Endodermal cell (in vitro differentiated cells): ENCODE measurements around the gene TBRG4. TPM values are rescaled to one million over a fixed set of nuclear protein-coding genes. Genes with fewer than 3 reads are reported as not detected.

ENCODE experiments used
- DNase-seq: peaks from one replicate; pipeline ENCODE4 v3.0.0-alpha.2; 2017
- H3K27ac ChIP-seq: 2 replicates; pipeline ENCODE4 v1.5.1; 2013; ENCODE audit warnings: mild to moderate bottlenecking, low read depth, low read length, moderate library complexity
- H3K27me3 ChIP-seq: 2 replicates; pipeline ENCODE4 v1.6.1; 2013; ENCODE audit warnings: mild to moderate bottlenecking, low read length, moderate library complexity; ENCODE audit not compliant: insufficient read depth, control insufficient read depth, poor library complexity, severe bottlenecking
- H3K36me3 ChIP-seq: 2 replicates; pipeline ENCODE4 v1.7.0; 2013; ENCODE audit warnings: mild to moderate bottlenecking, low read length, moderate library complexity; ENCODE audit not compliant: control insufficient read depth, insufficient read depth
- H3K4me1 ChIP-seq: one replicate; pipeline ENCODE4 v1.7.0; 2013; ENCODE audit warnings: low read length; ENCODE audit not compliant: control insufficient read depth, insufficient read depth
- H3K4me3 ChIP-seq: 2 replicates; pipeline ENCODE4 v1.5.1; 2013; ENCODE audit warnings: mild to moderate bottlenecking, low read length, moderate library complexity
- H3K9ac ChIP-seq: 2 replicates; pipeline ENCODE4 v1.6.1; 2013; ENCODE audit warnings: mild to moderate bottlenecking, low read length, moderate library complexity; ENCODE audit not compliant: poor library complexity, severe bottlenecking; ENCODE audit errors: extremely low read depth
- H3K9me3 ChIP-seq: 2 replicates; pipeline ENCODE4 v1.6.1; 2013; ENCODE audit warnings: mild to moderate bottlenecking, low read length, moderate library complexity; ENCODE audit not compliant: control insufficient read depth
- H3K27ac Mint-ChIP-seq: 2 replicates; pipeline ENCODE4 v1.8.0; 2020; ENCODE audit warnings: mixed read lengths
- H3K27me3 Mint-ChIP-seq: 2 replicates; pipeline ENCODE4 v1.8.0; 2021; ENCODE audit warnings: mild to moderate bottlenecking, mixed read lengths; ENCODE audit not compliant: insufficient read depth
- H3K36me3 Mint-ChIP-seq: 2 replicates; pipeline ENCODE4 v1.8.0; 2020; ENCODE audit warnings: low read depth, mixed read lengths
- H3K4me1 Mint-ChIP-seq: 2 replicates; pipeline ENCODE4 v1.8.0; 2020; ENCODE audit warnings: mixed read lengths
- H3K4me3 Mint-ChIP-seq: 2 replicates; pipeline ENCODE4 v1.8.0; 2020; ENCODE audit warnings: mild to moderate bottlenecking, moderate library complexity, mixed read lengths
- H3K9me3 Mint-ChIP-seq: 2 replicates; pipeline ENCODE4 v1.8.0; 2020; ENCODE audit warnings: mild to moderate bottlenecking, mixed read lengths
- WGBS, 2 experiments: methylation state at CpG; one replicate each; pipeline versions ENCODE4 v1.1.5 to v1.1.7; 2013; ENCODE audit warnings: missing lambda C conversion rate in 2 of 2, mixed read lengths in 1 of 2; ENCODE audit not compliant: insufficient coverage in 1 of 2, insufficient read length in 1 of 2; 5-methylcytosine and 5-hydroxymethylcytosine counted together
- total RNA-seq, 2 donors: library from RNA; stranded (reverse); fragmentation: NEBNext Ultra II Directional in 1 of 2; extraction: Animal tissue kit (Norgen Biotek cat#: 25700) in 1 of 2; gene quantifications; 2 replicates in 1 of 2; 3 replicates in 1 of 2; pipeline ENCODE4 v1.2.1, GENCODE V29; 2021
- TF ChIP-seq, protein P1 (sequence below): fragments of 200-600 bp; sonication (generic); conservative IDR thresholded peaks from 2 replicates; pipeline ENCODE4 v1.5.0; 2021; ENCODE audit warnings: antibody characterized with exemption, mild to moderate bottlenecking

TBRG4 gene
- total RNA-seq, 2 donors from 2014 or later: 66.7 to 95.9 TPM

DNA sequence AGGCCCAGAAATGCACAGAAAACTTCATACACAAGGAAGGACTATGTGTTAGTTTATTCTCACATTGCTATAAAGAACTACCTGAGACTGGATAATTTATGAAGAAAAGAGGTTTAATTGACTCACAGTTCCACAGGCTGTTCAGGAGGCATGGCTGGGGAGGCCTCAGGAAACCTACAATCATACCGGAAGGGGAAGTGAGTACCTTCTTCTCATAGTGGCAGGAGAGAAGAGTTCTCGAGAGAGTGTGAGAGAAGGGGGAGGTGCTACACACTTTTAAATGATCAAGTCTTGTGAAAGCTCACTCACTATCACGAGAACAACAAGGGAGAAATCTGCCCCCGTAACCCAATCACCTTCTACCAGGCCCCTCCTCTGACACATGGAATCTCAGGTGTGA lies 29.3 kb upstream of the TBRG4 start:
- Mint-ChIP-seq H3K36me3 (no peaks in the 10 kb centered on the region), H3K4me1 (no peaks in the 10 kb centered on the region), H3K9me3 (no peaks in the 10 kb centered on the region), H3K27ac (no peak overlapping the region), H3K4me3 (no peak overlapping the region), H3K27me3 (no peaks in the 10 kb centered on the region)
- Histone ChIP-seq H3K4me3 (no peak overlapping the region), H3K4me1 (no peaks in the 10 kb centered on the region), H3K27ac (no peak overlapping the region), H3K27me3 (no peaks in the 10 kb centered on the region), H3K36me3 (no peaks in the 10 kb centered on the region), H3K9me3 (no peaks in the 10 kb centered on the region), H3K9ac (no peak overlapping the region)
- 80 to 93% methylated on average over 1 to 4 of the region's 4 CpGs for WGBS, 2 experiments
- TF ChIP-seq, protein P1, sequence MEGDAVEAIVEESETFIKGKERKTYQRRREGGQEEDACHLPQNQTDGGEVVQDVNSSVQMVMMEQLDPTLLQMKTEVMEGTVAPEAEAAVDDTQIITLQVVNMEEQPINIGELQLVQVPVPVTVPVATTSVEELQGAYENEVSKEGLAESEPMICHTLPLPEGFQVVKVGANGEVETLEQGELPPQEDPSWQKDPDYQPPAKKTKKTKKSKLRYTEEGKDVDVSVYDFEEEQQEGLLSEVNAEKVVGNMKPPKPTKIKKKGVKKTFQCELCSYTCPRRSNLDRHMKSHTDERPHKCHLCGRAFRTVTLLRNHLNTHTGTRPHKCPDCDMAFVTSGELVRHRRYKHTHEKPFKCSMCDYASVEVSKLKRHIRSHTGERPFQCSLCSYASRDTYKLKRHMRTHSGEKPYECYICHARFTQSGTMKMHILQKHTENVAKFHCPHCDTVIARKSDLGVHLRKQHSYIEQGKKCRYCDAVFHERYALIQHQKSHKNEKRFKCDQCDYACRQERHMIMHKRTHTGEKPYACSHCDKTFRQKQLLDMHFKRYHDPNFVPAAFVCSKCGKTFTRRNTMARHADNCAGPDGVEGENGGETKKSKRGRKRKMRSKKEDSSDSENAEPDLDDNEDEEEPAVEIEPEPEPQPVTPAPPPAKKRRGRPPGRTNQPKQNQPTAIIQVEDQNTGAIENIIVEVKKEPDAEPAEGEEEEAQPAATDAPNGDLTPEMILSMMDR: no peak
- DNase-seq: no peak

DNA sequence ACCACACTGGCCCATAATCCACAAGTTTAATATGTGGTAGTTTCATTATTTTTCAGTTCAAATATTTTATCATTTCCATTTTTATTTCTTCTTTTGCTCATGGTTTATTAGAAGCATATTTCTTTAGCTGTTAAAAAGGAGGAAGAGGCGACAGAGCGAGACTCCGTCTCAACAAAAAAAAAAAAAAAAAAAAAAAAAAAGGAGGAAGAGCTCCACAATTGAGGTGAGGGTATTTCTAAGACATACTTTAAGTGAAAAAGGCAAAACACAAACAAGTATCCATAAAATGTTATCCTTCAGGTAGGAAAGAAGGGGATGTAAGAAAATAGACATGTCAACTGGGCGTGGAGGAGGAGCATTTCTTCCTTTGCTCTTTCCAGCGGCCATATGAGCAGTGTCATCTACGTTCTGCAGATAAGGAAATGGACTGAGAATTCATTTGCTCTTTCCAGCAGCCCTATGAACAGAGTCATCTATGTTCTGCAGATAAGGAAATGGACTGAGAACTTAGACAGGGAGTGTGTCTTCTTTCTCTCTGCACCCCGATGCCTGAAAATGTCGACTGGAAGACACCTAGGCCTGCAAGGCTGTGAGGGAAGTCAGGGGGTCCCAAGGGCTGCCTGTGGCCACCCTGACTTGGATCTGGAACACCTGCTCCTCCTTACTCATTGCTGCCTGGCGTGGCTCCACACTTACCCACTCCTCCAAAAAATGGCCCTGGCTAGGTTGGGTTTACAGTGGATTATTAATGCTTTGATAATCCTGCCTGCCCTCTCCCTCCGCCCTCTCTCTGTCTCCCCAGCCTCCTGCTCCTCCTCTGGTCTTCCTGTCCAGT lies 27.2 kb upstream of the TBRG4 start:
- Mint-ChIP-seq H3K27me3 (no peaks in the 10 kb centered on the region), H3K4me3 (no peak overlapping the region), H3K27ac (no peak overlapping the region), H3K9me3 (no peaks in the 10 kb centered on the region), H3K36me3 (no peaks in the 10 kb centered on the region), H3K4me1 (no peaks in the 10 kb centered on the region)
- Histone ChIP-seq H3K27ac (no peak overlapping the region), H3K9ac (no peak overlapping the region), H3K36me3 (no peaks in the 10 kb centered on the region), H3K4me3 (no peak overlapping the region), H3K27me3 (no peaks in the 10 kb centered on the region), H3K9me3 (no peaks in the 10 kb centered on the region), H3K4me1 (no peaks in the 10 kb centered on the region)
- DNase-seq: no peak
- WGBS, 2 experiments: 85 to 88% methylated on average over 5 to 10 of the region's 10 CpGs
- TF ChIP-seq, protein P1: no peak

DNA sequence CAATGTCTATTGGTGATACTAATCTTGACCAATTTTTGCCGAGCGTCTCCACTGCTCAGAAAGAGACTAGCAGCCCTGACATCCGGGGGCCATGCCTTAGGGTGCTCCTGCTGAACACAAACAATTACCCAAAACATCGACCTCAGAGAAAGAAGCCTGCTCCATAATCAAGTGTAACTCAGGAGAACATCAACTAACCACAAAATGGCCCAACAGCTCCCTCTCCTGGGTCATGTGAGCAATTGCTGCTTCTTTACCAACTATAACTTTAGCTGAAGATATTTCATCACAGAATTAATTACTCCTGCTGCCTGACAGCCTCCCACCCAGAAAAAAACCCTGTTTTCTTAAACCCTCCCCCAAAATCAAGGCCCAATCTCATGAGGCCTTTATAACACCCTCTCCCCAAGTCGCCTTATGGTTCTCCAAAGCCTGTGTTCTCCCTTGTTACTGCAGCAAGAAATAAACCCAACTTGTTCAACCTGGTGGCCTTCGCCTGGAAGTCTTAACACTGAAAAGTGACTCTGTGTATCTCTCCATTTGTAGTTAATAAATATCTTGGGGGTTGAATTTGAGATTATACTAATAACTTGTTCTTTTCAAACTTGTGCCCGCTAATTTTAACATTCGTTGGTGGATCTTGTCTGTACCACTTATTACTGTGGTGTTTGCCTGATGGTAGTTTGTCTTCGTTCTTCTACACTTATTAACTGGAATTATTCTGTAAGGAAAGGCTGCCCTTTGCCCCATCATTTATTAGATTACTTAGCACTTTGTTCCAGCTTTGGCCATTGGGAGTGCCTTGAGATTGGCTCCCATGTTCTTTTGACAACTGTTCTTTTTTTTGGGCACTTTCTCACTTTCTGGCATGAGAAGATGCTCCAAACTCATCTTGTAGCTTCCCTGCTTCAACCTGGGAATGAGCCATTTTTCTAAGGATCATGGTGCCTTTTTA lies 24.9 kb upstream of the TBRG4 start:
- Histone ChIP-seq H3K27ac (no peak overlapping the region), H3K4me3 (no peak overlapping the region), H3K4me1 (no peaks in the 10 kb centered on the region), H3K27me3 (no peaks in the 10 kb centered on the region), H3K9me3 (no peaks in the 10 kb centered on the region), H3K9ac (no peak overlapping the region), H3K36me3 (no peaks in the 10 kb centered on the region)
- Mint-ChIP-seq H3K4me3 (no peak overlapping the region), H3K4me1 (no peaks in the 10 kb centered on the region), H3K36me3 (no peaks in the 10 kb centered on the region), H3K9me3 (no peaks in the 10 kb centered on the region), H3K27me3 (no peaks in the 10 kb centered on the region), H3K27ac (no peak overlapping the region)
- DNase-seq: peak; percentile 83
- WGBS, 2 experiments: 52 to 55% methylated on average over 8 to 9 of the region's 9 CpGs
- TF ChIP-seq, protein P1: peak; percentile 92
